GM21723 (cell line): Measurements from ENCODE around the gene TYK2.
"Not testable (repeated sequence)": the region's sequence is repeated elsewhere in the genome, so short reads cannot be mapped to it uniquely, and the experiment has no call there.

Experiments
- ATAC-seq: cut with Tn5 transposase; IDR thresholded peaks from one replicate; pipeline ENCODE4 v1.9.1; 2021; ENCODE audit warnings: mild to moderate bottlenecking, moderate library complexity; ENCODE audit not compliant: unreplicated experiment

The TYK2 gene

DNA sequence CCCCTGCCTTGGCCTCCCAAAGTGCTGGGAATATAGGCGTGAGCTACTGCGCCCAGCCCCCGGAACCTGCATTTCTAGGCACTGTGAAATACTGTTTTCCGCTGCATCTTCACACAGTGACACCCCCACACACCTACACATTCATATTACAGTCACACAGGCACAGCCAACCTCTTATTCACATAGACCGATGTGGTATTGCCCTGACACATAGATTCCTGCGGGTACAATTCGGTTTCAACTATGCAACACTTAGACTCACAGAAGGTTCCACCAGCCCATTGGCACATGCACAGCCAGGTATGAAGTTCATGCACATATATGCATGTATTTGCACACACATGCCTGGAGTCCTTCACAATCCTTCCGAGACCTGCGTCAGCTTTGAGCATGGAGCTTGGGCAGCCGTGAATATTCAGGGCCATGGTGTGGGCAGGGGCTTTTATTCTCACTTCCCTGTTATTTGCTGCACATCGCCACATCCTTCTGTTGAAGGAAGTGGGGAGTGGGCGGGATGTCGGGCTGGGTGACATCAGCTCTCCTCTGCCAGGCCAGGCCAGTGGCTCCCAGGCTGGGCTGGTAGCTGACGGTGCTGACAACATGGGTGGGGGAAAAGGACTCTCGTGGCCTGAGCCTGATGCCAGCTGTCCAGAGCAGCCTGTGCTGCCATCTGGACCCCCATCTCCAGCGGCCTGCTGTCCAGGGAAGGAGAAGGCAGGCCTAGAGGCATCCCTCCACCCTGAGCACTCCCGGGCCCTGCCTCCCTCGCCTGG is 28.3 kb upstream of the TYK2 start:
- ATAC-seq: no peak

DNA sequence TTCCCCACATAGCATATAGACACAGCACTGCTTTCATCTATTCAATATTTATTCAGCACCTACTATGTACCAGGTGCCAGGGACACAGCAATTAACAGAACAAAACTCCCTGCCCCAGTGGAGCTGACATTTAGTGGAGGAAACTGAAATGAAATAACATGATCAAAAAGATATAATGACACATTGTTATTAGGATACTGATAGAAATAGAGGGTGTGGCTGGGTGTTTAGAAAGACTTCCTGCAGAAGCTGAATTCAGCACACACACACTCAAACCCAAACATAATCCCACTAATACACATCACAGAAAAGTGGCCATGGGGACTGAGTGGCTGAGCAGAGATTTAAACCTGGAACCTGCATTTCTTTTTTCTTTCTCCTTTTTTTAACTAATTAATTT is 26.7 kb upstream of the TYK2 start:
- ATAC-seq: no peak

DNA sequence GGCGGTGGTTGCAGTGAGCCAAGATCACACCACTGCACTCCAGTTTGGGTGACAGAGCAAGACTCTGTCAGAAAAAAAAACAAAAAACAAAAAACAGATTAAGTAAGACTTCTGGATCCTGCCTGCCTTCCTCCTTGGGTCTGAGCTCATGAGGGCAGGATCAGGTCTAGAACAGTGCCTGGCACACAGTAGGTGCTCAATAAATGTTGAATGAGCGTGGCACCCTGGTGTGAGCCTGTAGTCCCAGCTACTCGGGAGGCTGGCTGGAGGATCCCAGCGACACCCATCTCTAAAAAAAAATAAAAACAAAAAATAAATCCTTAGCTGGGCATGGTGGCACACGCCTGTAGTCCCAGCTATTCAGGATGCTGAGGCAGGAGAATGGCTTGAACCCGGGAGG is 25.8 kb upstream of the TYK2 start:
- ATAC-seq: no peak

DNA sequence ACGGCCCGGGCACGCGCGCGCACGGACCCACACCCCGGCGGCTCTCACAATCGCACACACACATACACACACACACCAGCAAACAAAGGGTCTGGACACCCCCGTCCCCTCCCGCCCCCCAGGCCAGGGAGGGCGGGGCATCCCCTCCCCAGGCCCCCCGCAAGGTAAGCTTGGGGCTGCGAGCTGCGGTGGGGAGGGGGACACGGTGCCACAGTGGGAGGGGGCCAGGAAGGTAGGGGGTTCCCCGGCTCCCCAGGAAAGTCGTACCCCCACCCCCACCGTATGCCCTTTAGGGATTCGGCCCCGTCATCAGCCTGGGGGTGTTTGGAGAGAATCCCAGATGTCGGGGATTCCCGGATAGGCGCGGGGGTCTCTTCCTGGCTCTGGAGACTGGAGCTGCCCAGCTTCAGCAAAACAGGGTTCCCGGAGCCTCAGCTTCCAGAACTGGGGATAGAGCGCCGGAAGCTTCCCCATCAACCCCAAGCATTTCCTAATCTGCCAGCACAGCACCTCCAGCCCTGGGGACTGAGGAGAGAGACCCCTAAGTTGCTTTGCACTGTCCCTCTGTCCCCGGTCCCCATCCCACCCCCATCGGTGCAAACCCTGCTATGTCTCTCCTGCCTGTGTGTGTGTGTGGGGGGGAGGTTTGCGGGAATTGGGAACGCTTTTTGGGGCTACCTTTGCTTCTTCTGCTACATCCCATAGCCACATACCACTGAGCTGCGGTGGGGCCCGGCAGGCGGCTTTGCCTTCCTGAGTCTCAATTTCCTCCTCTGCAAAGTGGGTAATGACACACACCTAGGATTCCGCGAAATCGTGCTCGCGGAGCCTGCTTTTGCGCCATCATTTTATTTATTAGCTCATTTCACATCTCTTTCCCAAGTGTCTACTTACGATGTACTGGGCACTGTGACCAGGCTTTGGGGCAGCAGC is 24.8 kb upstream of the TYK2 start:
- ATAC-seq: no peak

DNA sequence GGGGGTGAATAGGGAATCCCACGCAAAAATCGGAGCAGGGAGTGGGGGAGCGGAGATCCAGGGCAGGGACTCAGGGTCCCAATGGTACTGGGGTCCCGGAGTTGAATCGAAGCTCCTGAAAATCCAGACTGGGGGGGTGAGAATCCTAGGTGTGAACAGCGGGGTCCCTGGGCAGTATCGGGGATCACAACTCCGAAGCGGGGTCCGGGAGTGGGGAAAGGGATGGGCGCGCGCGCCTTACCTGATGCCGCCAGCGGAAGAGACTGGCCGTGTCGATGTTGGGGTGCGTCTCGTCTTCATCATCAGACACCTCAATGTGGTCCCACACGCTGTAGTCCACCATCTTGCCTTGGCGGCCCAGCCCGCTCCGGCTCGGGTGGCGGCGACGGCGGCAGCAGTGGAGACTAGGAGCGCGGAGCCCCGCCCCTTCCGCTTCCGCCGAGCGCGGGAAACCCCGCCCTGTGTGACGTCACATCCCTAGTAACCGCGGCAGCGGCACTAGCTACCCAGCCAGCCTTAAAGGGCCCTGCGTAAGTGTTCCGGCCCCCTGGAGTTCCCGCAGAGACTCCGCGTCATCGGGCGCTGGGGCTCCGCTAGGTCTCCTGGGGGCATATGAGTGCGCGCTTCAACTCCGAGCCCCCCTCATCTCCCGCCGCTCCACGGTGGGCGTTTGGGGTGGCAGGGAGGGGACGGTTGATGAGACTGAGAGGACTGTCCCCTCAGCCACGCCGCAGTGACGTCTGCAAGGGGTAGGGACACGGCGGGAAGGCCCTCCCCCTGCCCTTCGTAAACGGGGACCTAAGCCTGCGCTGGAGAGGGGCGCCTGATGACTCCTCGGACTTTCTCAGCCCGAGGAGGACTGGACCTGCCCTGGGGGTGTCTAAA is 23.0 kb upstream of the TYK2 start, which contains the start of gene CDC37:
CDC37 (minus strand) TSS at position 406 of the 885 bp plus-strand sequence; CDS start at position 343, 63 bp downstream.
- peak; percentile 67 for ATAC-seq

DNA sequence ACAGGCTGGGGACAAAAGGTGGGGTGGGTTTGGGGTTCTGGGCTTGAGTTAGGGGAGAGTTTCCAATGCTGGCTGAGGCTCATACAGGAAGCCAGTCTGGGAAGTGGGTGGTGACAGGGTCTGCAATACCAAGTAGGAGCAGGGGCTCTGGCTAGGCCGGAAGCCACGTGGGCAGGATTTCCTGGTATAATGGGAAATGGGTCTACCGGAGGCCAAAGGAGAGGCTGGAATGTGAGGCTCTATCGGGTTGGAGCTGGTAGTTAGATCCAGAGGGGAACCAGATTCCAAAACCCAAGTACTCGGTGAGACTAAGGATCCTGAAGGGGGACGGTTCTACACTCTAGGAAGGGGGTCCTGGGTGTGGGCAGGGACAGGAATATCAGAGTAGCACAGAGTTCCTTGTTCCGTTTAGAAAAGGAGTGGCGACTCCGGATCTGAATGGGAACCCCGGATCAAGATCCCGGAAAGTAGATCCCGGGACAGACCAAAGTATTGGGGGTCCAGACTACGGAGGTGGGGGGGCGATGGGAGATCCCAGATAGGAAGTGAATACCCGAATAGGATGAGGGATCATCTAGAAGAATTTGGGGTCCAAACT is 22.2 kb upstream of the TYK2 start:
- ATAC-seq: no peak

DNA sequence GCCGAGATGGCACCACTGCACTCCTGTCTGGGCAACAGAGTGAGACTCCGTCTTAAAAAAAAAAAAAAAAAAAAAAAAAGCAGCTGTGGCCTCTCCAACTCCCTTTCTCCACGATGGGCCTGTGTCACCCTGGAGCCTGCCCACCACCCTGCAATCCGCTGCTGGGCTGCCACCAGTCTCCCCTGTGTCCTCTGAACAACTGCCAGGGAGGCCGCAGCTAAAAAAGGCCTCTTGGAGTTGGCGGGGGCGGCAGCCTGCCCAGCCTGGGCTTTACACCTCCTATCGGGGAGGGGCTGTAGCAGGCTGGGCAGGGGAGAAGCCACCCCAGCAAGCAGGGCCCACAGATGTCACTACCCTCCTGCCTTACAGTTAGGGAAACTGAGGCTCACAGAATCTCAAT is 19.5 kb upstream of the TYK2 start:
- no peak for ATAC-seq

DNA sequence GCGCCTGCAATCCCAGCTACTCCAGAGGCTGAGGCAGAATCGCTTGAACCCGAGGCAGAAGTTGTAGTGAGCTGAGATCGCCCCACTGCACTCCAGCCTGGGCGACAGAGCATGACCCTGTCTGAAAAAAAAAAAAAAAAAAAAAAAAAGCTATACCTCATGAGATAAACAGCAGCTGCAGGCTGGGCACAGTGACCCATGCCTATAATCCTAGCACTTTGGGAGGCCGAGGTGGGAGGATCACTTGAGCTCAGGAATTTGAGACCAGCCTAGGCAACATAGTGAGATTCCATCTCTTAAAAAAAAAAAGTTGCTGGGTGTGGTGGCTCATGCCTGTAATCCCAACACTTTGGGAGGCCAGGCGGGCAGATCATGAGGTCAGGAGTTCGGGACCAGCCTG is 19.0 kb upstream of the TYK2 start:
- not testable (repeated sequence) for ATAC-seq

DNA sequence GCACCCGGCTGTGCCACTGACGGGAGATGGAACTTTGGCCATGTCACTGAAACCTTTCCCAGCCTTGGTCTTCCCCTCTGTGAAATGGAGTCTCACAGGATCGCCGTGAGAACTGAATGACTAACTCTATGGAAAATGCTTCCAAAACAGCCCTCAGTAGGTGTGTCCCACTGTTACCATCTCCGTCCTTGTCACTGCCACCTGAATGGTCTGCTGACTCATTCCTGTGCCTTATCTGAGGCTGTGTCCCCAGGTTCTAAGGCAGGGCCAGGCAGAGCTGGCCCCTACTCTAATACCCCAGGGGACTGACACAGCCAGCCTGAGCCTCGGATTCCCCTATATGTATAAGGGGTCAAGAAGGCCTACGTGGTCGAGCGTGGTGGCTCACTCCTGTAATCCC is 18.4 kb upstream of the TYK2 start:
- ATAC-seq: no peak

DNA sequence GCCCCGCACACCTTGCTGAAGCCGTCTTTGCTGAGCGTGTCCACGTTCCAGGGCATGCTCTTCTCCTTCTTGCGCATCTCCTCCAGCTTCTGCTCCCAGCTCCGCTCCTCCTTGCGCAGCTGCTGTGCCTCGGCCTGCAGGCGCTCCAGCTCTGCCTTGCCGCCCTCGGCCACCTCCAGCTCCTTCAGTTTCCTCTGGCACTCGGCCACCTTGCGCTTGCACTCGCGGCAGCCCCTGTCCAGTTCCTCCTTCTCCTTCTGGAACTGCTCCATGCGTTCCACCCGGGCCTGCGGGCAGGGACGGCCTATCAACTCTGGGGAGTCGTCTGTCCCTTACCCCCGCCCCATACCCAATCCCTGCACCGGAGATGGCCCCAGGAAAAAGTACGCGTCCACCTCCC is 15.5 kb upstream of the TYK2 start:
- ATAC-seq: no peak

DNA sequence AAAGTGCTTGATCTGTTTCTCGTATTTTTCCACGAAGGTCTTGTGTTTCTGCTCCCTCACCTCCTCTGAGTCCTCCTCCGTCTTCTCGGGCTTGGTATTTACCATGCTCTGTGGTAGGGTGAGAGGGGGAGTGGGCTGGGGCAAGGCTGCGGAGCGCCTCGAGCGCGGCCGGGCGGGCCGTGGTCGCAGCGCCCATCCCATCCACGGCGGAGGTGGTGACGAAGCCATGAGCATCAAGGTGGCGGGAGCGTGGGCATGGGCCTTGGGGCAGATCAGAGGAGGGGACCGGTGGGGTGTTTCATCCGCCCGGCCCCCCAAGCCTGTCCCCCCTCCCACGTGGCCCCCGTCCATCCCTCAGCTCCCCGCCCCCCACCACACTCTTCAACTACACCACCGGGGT is 15.1 kb upstream of the TYK2 start:
- no peak for ATAC-seq

DNA sequence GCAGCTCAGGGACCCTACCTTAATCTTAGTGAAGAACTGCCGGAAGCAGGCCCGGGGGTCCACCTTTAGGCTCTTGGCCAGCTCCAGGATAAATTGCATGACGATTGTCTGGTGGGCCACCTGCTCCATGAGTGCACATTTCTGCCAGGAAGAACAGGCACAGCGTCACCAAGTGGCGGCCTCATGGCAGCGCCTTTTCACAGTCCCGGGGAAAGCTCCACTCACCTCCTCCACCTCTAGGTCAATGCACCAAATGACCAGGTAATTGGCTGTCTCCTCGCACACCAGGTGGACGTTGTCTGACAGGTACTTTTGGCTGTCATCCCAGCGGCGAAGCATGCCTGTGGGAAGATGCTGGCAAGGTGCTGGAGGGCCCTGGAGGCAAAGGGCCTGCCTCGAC is 14.6 kb upstream of the TYK2 start:
- ATAC-seq: no peak

DNA sequence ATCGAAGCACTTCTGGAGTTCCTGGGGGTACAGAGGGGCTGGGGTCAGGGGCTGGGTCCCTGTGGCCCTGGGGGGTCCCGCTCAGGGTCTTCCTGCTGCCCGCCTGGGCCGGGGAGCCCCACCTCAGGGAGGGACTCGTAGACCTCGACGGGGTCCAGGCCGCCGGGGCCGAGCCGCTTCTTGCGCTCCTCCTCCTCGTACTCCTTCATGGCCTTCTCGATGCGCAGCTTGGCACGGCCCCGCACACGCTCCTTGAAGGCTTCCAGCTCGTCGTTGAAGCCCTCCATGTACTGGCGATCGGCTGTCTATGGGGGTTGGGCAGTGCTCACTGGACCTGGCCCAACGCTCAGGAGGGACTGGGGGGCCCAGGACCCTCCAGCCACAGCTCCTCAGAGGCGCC is 12.8 kb upstream of the TYK2 start:
- no peak for ATAC-seq

DNA sequence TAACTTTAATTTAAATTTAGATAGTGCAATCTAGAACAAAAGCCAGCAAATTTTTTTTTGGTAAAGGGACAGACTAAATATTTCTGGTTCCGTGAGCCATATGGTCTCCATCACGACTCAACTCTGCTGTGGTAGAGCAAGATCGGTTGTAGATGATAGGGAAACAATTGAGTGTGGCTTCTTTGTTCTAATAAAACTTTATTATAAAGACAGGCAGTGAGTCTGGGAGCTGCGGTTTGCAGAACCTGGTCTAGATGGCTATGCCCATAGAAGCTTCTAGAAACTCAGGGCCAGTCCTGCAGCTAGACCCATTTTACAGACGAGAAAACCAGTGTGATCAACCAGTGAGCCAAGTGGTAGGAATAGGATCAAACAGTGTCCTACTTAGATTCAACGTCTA is 11.7 kb upstream of the TYK2 start:
- no peak for ATAC-seq

DNA sequence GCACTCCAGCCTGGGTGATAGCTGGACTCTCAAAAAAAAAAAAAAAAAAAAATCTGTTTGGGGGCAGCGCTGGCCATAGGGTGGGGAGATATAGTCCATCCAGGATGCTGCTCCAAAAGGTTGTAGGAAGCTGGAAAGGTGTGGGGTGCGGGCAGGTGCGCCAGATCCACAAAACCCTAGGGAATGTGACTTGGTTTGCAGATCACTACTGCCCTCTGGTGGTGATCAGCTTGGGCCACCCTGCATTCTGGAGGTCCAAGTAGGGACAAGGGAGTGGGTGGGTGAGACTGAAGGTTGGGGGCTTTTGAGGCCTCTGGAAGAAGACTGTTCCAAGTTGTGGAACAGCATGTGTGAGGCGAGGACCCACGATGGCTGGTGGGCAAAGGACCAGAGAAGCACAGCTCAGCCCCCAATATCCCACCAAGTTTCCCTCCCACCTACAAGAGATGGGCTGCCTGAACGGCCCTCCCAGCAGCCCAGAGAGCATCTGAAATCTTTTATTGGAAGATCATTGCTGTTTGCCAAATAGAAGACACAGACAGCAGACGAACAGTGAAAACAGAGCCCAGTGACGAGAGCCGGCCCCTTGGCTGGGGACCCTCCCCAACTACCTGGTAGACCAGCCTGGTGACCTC is 10.4 kb upstream of the TYK2 start:
- ATAC-seq: no peak

DNA sequence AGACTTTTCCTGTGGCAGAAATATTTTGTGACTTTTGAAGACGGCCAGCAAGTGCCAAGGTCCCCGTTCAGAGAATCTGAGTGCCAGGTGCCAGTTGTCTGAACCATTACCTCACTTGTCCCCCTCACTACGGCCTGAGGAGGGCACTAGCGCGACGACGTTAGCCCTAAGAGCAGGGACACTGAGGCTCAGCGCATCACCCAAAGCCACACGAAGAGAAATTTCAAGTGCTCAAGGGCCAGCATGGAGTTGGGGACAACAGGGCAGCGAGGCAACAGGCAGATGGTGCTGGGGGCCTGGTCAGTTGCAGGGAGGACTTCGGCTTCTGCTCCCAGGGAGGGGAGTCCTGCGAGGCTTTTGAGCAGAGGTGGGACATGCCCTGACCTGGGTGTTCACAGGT is 9.5 kb upstream of the TYK2 start:
- no peak for ATAC-seq

DNA sequence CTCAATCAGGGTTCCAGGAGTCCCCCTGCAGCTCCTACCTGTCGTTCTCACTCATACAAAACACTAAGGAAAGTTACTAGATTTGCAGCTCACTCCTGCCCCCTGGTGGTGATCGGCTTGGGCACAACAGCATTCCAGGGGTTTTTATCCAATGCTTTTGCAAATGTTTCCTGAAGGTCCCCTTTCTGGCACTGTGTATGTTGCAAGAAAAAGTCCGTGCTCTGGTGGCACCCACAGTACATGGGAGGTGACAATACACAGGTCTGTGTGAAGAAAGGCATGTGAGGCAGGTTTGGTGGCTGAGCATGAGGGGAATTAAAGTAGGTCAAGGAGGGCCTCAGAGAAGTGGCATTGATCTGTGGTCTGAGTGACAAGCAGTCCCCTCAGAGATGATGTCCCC is 8.6 kb upstream of the TYK2 start:
- no peak for ATAC-seq

DNA sequence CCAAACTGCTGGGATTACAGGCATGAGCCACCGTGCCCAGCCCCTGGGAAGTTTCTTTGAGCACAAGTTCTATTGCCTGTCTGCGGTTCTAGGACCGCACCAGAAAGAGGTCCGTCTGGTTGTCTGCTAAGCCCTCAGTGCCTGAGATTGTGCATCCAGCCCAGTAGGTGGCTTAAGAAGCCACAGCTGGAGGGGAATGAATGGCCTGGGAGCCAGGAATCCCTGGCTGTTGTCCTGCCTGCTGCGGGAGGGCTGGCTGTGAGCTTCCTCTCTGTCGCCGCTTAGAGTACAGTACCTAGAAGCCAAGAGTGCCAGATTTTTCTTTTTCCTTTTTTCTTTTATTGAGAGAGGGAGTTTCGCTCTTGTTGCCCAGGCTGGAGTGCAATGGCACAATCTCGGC is 4.2 kb upstream of the TYK2 start:
- no peak for ATAC-seq

DNA sequence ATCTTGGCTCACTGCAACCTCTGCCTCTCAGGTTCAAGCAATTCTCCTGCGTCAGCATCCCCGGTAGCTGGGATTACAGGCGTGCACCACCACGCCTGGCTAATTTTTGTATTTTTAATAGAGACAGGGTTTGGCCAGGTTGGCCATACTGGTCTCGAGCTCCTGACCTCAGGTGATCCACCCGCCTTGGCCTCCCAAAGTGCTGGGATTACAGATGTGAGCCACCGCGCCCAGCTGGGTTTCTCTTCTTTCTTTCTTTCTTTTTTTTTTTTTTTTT is 2.8 kb upstream of the TYK2 start:
- not testable (repeated sequence) for ATAC-seq

DNA sequence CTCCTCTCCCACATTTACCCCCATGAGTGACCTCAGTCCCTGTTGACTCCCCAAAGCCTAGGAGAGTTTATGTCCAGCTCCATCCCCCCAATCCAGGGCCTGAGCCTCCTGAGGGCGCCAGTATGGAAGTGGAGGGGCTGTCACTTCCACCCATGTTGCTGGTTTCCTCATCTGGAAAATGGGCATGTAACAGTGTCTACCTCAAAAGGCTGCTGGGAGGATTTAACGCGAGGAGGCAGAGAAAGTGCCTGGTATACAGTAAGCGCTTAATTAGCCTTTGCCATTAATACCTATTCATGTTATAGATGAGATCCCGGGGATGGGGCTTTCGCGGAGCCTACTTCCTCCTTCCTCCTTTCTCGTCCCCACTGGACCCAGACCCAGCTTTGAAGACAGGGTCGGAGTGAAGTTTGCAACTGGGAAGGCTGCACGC is 476 bp downstream of the TYK2 start:
- no peak for ATAC-seq
